Parathyroid adenoma (tissue), 2 donors: ENCODE data around the gene MAPK6.
"Not testable (repeated sequence)": the region's sequence is repeated elsewhere in the genome, so short reads cannot be mapped to it uniquely, and the experiment has no call there.

Experiments
- H2AFZ ChIP-seq: fragments of 300-600 bp; sonication (generic); one replicate; pipeline ENCODE4 v1.7.0; 2017; ENCODE audit warnings: antibody characterized with exemption, mild to moderate bottlenecking
- H3K27ac ChIP-seq: fragments of 300-600 bp; sonication (generic); one replicate; pipeline ENCODE4 v1.7.0; 2017
- H3K27me3 ChIP-seq: fragments of 300-600 bp; sonication (generic); one replicate; pipeline ENCODE4 v1.7.0; 2017; ENCODE audit warnings: low read length; ENCODE audit not compliant: control insufficient read depth, insufficient read depth
- H3K36me3 ChIP-seq: fragments of 300-600 bp; sonication (generic); one replicate; pipeline ENCODE4 v1.7.0; 2017; ENCODE audit warnings: low read length; ENCODE audit not compliant: control insufficient read depth, insufficient read depth
- H3K4me1 ChIP-seq: fragments of 300-600 bp; sonication (generic); one replicate; pipeline ENCODE4 v1.7.0; 2017; ENCODE audit warnings: control low read depth
- H3K4me2 ChIP-seq: fragments of 300-600 bp; sonication (generic); one replicate; pipeline ENCODE4 v1.7.0; 2017; ENCODE audit warnings: low read length
- H3K4me3 ChIP-seq: fragments of 300-600 bp; sonication (generic); one replicate; pipeline ENCODE4 v1.7.0; 2017; ENCODE audit warnings: low read depth, low read length
- H3K79me2 ChIP-seq: fragments of 300-600 bp; sonication (generic); one replicate; pipeline ENCODE4 v1.7.0; 2017; ENCODE audit warnings: control low read depth
- H3K9ac ChIP-seq: fragments of 300-600 bp; sonication (generic); one replicate; pipeline ENCODE4 v1.7.0; 2017; ENCODE audit warnings: mild to moderate bottlenecking
- H3K9me3 ChIP-seq: fragments of 300-600 bp; sonication (generic); one replicate; pipeline ENCODE4 v1.7.0; 2017; ENCODE audit warnings: low read length; ENCODE audit not compliant: control insufficient read depth
- TF ChIP-seq, protein P1 (sequence below): fragments of 300-600 bp; sonication (generic); IDR thresholded peaks from one replicate; pipeline ENCODE4 v1.7.0; 2017; ENCODE audit warnings: antibody characterized with exemption, mild to moderate bottlenecking
- donor health status: primary hyperparathyroidism.

Gene MAPK6

DNA sequence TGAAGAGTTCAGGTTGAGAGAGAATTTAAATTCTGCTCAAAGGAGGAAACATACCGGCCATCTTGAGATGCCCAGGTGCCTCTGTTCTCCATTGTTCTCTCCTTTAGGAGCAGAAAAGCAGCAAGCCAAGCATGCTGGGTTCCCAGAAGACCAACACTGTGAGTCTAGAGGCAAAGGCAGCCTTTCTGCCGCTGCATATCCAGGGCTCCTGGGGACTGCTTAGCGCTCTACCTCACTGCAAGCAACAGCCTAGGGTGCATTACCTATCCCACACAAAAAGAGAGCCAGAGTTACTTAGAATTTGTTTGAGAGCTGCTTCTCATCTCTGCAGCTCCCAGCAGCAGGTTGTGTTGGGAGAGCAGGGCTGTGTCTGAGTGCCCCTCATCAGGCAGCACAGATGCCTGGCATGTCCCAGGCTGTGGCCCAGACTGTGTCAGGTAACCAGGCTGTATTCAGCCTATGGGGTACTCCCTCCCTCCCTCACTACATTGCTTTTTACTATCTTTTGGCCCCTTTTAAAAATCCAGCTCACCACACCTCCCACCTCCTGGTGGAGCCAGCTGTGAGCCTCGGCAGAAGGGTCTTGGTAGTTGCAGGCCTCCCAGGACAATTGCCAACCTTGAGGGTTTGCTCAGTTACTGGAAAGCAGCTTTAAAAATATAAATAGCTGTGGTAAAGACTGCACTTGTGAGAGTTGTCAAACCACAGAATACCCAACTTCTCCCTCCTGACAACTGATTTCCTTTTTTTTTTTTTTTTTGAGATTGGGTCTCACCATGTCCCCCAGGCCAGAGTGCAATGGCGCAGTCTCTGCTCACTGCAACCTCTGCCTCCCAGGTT lies 63.4 kb downstream of the MAPK6 start:
- Histone ChIP-seq H3K27me3 (no peaks in the 10 kb centered on the region), H3K4me2 (no peak overlapping the region), H3K4me1 (no peaks in the 10 kb centered on the region), H3K27ac (no peak overlapping the region), H2AFZ (no peak overlapping the region), H3K79me2 (no peaks in the 10 kb centered on the region), H3K36me3 (no peaks in the 10 kb centered on the region), H3K9ac (no peak overlapping the region), H3K4me3 (no peak overlapping the region), H3K9me3 (no peaks in the 10 kb centered on the region)
- TF ChIP-seq, protein P1, sequence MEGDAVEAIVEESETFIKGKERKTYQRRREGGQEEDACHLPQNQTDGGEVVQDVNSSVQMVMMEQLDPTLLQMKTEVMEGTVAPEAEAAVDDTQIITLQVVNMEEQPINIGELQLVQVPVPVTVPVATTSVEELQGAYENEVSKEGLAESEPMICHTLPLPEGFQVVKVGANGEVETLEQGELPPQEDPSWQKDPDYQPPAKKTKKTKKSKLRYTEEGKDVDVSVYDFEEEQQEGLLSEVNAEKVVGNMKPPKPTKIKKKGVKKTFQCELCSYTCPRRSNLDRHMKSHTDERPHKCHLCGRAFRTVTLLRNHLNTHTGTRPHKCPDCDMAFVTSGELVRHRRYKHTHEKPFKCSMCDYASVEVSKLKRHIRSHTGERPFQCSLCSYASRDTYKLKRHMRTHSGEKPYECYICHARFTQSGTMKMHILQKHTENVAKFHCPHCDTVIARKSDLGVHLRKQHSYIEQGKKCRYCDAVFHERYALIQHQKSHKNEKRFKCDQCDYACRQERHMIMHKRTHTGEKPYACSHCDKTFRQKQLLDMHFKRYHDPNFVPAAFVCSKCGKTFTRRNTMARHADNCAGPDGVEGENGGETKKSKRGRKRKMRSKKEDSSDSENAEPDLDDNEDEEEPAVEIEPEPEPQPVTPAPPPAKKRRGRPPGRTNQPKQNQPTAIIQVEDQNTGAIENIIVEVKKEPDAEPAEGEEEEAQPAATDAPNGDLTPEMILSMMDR = no peak

GRCh38 chr15:52083037-52083359 lies 64.0 kb downstream of the MAPK6 start:
- H3K4me3 ChIP-seq, H3K9ac ChIP-seq, H3K9me3 ChIP-seq, H3K4me1 ChIP-seq, H3K79me2 ChIP-seq, H3K36me3 ChIP-seq, H3K27ac ChIP-seq, H3K4me2 ChIP-seq, H3K27me3 ChIP-seq, H2AFZ ChIP-seq: not testable (repeated sequence)

DNA sequence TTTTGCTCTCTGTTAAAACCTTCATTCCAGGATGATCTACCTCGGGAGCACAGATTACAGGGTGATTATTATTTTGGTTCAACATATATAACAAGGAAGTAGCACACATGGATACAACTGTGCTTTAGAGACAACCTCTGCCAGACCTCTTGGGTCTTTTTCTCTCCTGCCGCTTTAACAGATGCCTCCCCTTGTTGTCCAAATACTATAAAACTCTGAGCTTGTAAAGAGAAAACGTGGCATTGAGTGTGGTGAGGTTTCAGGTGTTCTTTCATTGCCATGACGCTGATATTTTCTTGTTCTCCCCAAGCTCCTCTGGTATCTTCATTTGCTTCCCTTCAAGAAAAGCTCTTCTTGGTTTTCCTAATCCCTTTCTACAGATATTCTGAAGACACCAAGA lies 64.6 kb downstream of the MAPK6 start:
- Histone ChIP-seq H3K27me3 (no peaks in the 10 kb centered on the region), H3K4me2 (no peak overlapping the region), H3K4me3 (no peak overlapping the region), H3K36me3 (no peaks in the 10 kb centered on the region), H3K9me3 (no peaks in the 10 kb centered on the region), H3K79me2 (no peaks in the 10 kb centered on the region), H3K27ac (no peak overlapping the region), H2AFZ (no peak overlapping the region), H3K9ac (no peak overlapping the region), H3K4me1 (no peaks in the 10 kb centered on the region)
- TF ChIP-seq, protein P1 = no peak

GRCh38 chr15:52085299-52085698 lies 66.3 kb downstream of the MAPK6 start:
- no peak overlapping the region for H3K9ac ChIP-seq
- no peaks in the 10 kb centered on the region for H3K79me2 ChIP-seq
- H3K4me3 ChIP-seq = no peak overlapping the region
- no peak overlapping the region for H3K27ac ChIP-seq
- no peaks in the 10 kb centered on the region for H3K27me3 ChIP-seq
- no peak overlapping the region for H3K4me2 ChIP-seq
- H3K9me3 ChIP-seq = no peaks in the 10 kb centered on the region
- no peaks in the 10 kb centered on the region for H3K36me3 ChIP-seq
- no peaks in the 10 kb centered on the region for H3K4me1 ChIP-seq
- TF ChIP-seq, protein P1 = no peak
- no peak overlapping the region for H2AFZ ChIP-seq

- H3K4me2 ChIP-seq = no peak overlapping the region
- TF ChIP-seq, protein P1 = no peak
These were observed 67.2 kb downstream of the MAPK6 start for GRCh38 chr15:52086011-52086786.

More at GRCh38 chr15:52086011-52086786, 67.2 kb downstream of the MAPK6 start:
- no peak overlapping the region for H3K27ac ChIP-seq
- no peaks in the 10 kb centered on the region for H3K9me3 ChIP-seq
- no peak overlapping the region for H3K4me3 ChIP-seq
- no peaks in the 10 kb centered on the region for H3K27me3 ChIP-seq
- H2AFZ ChIP-seq = no peak overlapping the region
- no peaks in the 10 kb centered on the region for H3K4me1 ChIP-seq
- no peaks in the 10 kb centered on the region for H3K36me3 ChIP-seq
- H3K79me2 ChIP-seq = no peaks in the 10 kb centered on the region
- no peak overlapping the region for H3K9ac ChIP-seq
